WTC11 (cell line): ENCODE measurements around the gene RRP1B. TPM values are rescaled to one million over a fixed set of nuclear protein-coding genes. Genes with fewer than 3 reads are reported as not detected.

Experiments used
- ATAC-seq: fragments of 200-7000 bp; cut with Tn5 transposase; 2 replicates; pipeline ENCODE4 v1.10.0; 2021; ENCODE audit warnings: mild to moderate bottlenecking, moderate library complexity
- CTCF ChIA-PET: fragments of 300-600 bp; sonication (Branson Sonifier 250); formaldehyde crosslinking; loops from one replicate; lab custom pipeline; 2021; ENCODE audit warnings: antibody characterized with exemption; lab: Charles Lee
- POLR2A ChIA-PET: fragments of 350-600 bp; sonication (Branson Sonifier 250); formaldehyde crosslinking; loops from one replicate; lab custom pipeline; 2021; ENCODE audit warnings: antibody characterized with exemption; lab: Charles Lee
- DNase-seq: peaks from one replicate; pipeline ENCODE4 v3.0.0; 2021; ENCODE audit warnings: low spot score
- H3K27ac Mint-ChIP-seq: 2 replicates; pipeline ENCODE4 v1.8.0; 2021; ENCODE audit warnings: mixed read lengths
- H3K27me3 Mint-ChIP-seq: 2 replicates; pipeline ENCODE4 v1.8.0; 2021; ENCODE audit warnings: low read depth, mild to moderate bottlenecking, moderate library complexity, mixed read lengths
- H3K36me3 Mint-ChIP-seq: 2 replicates; pipeline ENCODE4 v1.8.0; 2021; ENCODE audit warnings: mixed read lengths
- H3K4me1 Mint-ChIP-seq: 2 replicates; pipeline ENCODE4 v1.8.0; 2022; ENCODE audit warnings: mixed read lengths
- H3K4me3 Mint-ChIP-seq: 2 replicates; pipeline ENCODE4 v1.8.0; 2021; ENCODE audit warnings: mild to moderate bottlenecking, moderate library complexity, mixed read lengths
- H3K9me3 Mint-ChIP-seq: 2 replicates; pipeline ENCODE4 v1.8.0; 2021; ENCODE audit warnings: mixed read lengths
- CREB1 ChIP-seq: sonication (generic); formaldehyde crosslinking; IDR thresholded peaks from 2 replicates; pipeline ENCODE4 v1.8.0; 2023; ENCODE audit warnings: mild to moderate bottlenecking, missing genetic modification reagents
- ELF4 ChIP-seq: sonication (generic); formaldehyde crosslinking; IDR thresholded peaks from 2 replicates; pipeline ENCODE4 v1.8.1; 2022; ENCODE audit warnings: low read depth, mild to moderate bottlenecking, moderate library complexity, missing genetic modification reagents
- EMX1 ChIP-seq: fragments of 250-450 bp; sonication (Bioruptor Pico); IDR thresholded peaks from 2 replicates; pipeline ENCODE4 v1.8.0; 2021; ENCODE audit warnings: mild to moderate bottlenecking
- FOXJ3 ChIP-seq: sonication (generic); formaldehyde crosslinking; IDR thresholded peaks from 2 replicates; pipeline ENCODE4 v1.9.0; 2021; ENCODE audit warnings: missing genetic modification reagents, mild to moderate bottlenecking, borderline replicate concordance
- GABPB1 ChIP-seq: sonication (generic); formaldehyde crosslinking; IDR thresholded peaks from 2 replicates; pipeline ENCODE4 v1.8.1; 2023; ENCODE audit warnings: mild to moderate bottlenecking, missing genetic modification reagents
- GTF2I ChIP-seq: fragments of 250-450 bp; sonication (Bioruptor Pico); conservative IDR thresholded peaks from 2 replicates; pipeline ENCODE4 v1.4.0; 2021; ENCODE audit warnings: mild to moderate bottlenecking
- MYBL2 ChIP-seq: sonication (generic); formaldehyde crosslinking; IDR thresholded peaks from 2 replicates; pipeline ENCODE4 v1.8.1; 2023; ENCODE audit warnings: mild to moderate bottlenecking, moderate library complexity, missing genetic modification reagents
- NFYB ChIP-seq: sonication (generic); formaldehyde crosslinking; conservative IDR thresholded peaks from 2 replicates; pipeline ENCODE4 v1.8.0; 2022; ENCODE audit warnings: low read depth, missing genetic modification reagents
- NR2C2 ChIP-seq: sonication (generic); formaldehyde crosslinking; IDR thresholded peaks from 2 replicates; pipeline ENCODE4 v1.8.0; 2022; ENCODE audit warnings: mild to moderate bottlenecking, missing genetic modification reagents
- PRRX2 ChIP-seq: fragments of 250-450 bp; sonication (Bioruptor Pico); IDR thresholded peaks from 2 replicates; pipeline ENCODE4 v1.8.0; 2021; ENCODE audit warnings: mild to moderate bottlenecking
- RORB ChIP-seq: fragments of 250-450 bp; sonication (Bioruptor Pico); IDR thresholded peaks from 2 replicates; pipeline ENCODE4 v1.9.0; 2021; ENCODE audit warnings: mild to moderate bottlenecking
- TEAD1 ChIP-seq: sonication (generic); formaldehyde crosslinking; IDR thresholded peaks from 2 replicates; pipeline ENCODE4 v1.8.0; 2022; ENCODE audit warnings: mild to moderate bottlenecking, missing genetic modification reagents
- ZBTB21 ChIP-seq: sonication (generic); formaldehyde crosslinking; IDR thresholded peaks from 2 replicates; pipeline ENCODE4 v1.8.1; 2023; ENCODE audit warnings: mild to moderate bottlenecking, missing genetic modification reagents, borderline replicate concordance
- ZNF263 ChIP-seq: sonication (generic); formaldehyde crosslinking; IDR thresholded peaks from 2 replicates; pipeline ENCODE4 v1.8.1; 2022; ENCODE audit warnings: low read depth, mild to moderate bottlenecking, moderate library complexity, missing genetic modification reagents
- ZNF671 ChIP-seq: fragments of 250-450 bp; sonication (Bioruptor Pico); IDR thresholded peaks from 2 replicates; pipeline ENCODE4 v1.8.0; 2021; ENCODE audit warnings: mild to moderate bottlenecking
- total RNA-seq: library from RNA; stranded (reverse); gene quantifications from 3 replicates; pipeline ENCODE4 v1.2.3, GENCODE V29; 2021
- TF ChIP-seq, protein P1 (sequence below): sonication (generic); formaldehyde crosslinking; IDR thresholded peaks from 2 replicates; pipeline ENCODE4 v1.8.1; 2022; ENCODE audit warnings: mild to moderate bottlenecking, missing genetic modification reagents, moderate library complexity, borderline replicate concordance
- TF ChIP-seq, protein P2 (sequence below): sonication (generic); formaldehyde crosslinking; IDR thresholded peaks from 2 replicates; pipeline ENCODE4 v1.8.1; 2023; ENCODE audit warnings: mild to moderate bottlenecking, missing genetic modification reagents, moderate library complexity
- TF ChIP-seq, protein P3 (sequence below): sonication (generic); formaldehyde crosslinking; IDR thresholded peaks from 2 replicates; pipeline ENCODE4 v1.8.1; 2023; ENCODE audit warnings: mild to moderate bottlenecking, missing genetic modification reagents, moderate library complexity
- TF ChIP-seq, protein P4 (sequence below): sonication (generic); formaldehyde crosslinking; IDR thresholded peaks from 2 replicates; pipeline ENCODE4 v1.8.1; 2022; ENCODE audit warnings: low read depth, missing genetic modification reagents, borderline replicate concordance

Gene RRP1B
- total RNA-seq, 1 experiment from 2014 or later = 74.9 TPM

DNA sequence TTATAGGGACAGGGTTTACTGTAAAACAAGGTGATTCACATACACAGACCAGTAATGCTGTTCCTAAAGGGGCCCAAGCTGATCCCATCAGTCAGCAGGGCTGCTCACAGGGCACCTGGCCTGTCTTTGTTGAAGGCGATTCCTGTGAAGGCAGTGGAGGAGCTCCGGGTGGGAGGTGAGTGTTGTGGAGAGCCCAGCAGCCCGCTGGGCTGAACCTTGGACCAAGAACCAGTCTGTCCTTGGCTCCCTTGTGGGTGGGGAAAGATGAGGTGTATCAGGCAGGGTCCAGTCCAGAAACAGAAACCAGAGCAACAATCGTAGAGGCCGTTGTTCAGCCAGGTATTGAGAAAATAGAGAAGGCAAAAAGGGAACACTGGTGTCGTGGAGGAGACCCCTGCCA is 72.1 kb downstream of the RRP1B start (continued):
- TF ChIP-seq, protein P1, sequence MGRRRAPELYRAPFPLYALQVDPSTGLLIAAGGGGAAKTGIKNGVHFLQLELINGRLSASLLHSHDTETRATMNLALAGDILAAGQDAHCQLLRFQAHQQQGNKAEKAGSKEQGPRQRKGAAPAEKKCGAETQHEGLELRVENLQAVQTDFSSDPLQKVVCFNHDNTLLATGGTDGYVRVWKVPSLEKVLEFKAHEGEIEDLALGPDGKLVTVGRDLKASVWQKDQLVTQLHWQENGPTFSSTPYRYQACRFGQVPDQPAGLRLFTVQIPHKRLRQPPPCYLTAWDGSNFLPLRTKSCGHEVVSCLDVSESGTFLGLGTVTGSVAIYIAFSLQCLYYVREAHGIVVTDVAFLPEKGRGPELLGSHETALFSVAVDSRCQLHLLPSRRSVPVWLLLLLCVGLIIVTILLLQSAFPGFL = no peak
- TF ChIP-seq CREB1 (CRISPR knock-in tag) (no peak), NFYB (CRISPR knock-in tag) (no peak), TEAD1 (CRISPR knock-in tag) (no peak)

DNA sequence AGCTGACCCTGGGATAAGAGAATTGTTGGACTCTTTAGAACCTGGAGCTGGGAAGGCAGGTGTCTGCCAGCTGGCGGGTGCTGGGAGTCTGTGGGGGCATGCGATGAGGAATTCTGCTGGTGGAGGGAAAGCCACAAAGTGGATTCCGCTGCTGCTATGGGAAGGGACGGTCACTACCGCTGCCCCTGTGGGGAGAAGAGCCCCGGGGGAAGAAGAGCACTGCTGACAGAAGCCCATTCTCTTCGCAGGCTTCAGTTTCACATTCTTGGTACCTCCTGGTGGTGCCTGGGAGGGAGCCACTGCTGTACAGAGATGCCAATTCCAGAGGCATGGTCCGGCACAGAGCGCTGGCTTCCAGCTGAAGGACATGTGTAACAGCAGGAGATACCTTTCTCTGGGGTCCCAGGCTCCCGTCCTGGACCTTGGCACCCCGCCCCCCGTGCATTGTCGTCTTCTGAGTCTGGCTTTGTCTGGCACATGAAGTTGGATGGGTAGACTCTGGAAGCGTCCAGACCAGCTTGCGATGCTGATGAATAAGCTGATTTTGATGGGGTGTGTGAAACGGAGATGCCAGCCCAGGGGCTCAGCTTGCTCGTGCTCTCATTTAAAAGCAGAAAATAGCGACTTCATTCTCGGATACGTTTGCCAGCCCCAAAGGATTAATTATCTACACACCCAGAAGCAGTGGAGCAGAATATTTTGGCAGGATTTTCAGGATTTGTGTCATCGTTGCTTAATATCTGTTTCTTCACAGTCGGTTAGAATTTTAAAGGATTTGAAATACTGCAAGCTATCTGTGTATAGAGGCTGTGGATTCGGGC is 72.7 kb downstream of the RRP1B start:
- ChIA-PET POLR2A (no interaction called here), CTCF (interaction anchor here (0.8 kb wide), 1 partner anchor 85 kb away, joined by 3 read pairs; no protein-coding TSS in a partner anchor)
- peak overlapping the region; percentile 88; the same call in 1 of the 2 replicates for H3K27ac Mint-ChIP-seq
- H3K36me3 Mint-ChIP-seq = 0 out of 2 replicates have a peak, but pooled peaks cover 2% of the 10 kb centered on the region
- ATAC-seq (no peak), DNase-seq (no peak)
- H3K27me3 Mint-ChIP-seq = no peaks in the 10 kb centered on the region
- no peak overlapping the region for H3K4me3 Mint-ChIP-seq
- H3K4me1 Mint-ChIP-seq = peaks cover 19% of the 10 kb centered on the region
- H3K9me3 Mint-ChIP-seq = no peaks in the 10 kb centered on the region
- no peak for TF ChIP-seq RORB (CRISPR knock-in tag)
- TF ChIP-seq ZNF671 (CRISPR knock-in tag) = no peak
- no peak for TF ChIP-seq ZNF263
- TF ChIP-seq GABPB1 (CRISPR knock-in tag) = no peak
- TF ChIP-seq FOXJ3 (CRISPR knock-in tag) = no peak
- TF ChIP-seq, all 79 proteins: peak for 0

DNA sequence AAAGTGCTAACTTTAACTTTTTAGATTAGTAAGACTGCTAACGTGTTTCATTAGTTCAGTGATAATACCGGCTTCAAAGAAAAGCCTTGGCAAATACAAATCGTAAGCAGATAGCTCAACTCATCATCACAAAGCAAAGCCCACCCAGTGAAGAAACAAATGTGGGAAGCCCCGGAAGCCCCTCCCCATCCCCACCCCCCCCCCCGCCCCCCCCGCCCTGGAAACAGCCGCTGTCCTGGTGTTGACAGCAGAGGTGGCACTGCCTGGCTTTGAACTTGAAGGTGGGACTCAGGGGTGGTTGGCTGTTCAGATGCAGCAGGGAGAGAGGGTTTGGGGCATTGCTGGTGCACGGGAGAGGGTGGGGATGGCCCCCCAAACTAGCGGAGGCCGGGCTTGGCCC is 73.7 kb downstream of the RRP1B start:
- no peak overlapping the region for H3K4me3 Mint-ChIP-seq
- DNase-seq = no peak
- H3K4me1 Mint-ChIP-seq = peaks cover 14% of the 10 kb centered on the region
- TF ChIP-seq MYBL2 (CRISPR knock-in tag) = no peak
- TF ChIP-seq, protein P2, sequence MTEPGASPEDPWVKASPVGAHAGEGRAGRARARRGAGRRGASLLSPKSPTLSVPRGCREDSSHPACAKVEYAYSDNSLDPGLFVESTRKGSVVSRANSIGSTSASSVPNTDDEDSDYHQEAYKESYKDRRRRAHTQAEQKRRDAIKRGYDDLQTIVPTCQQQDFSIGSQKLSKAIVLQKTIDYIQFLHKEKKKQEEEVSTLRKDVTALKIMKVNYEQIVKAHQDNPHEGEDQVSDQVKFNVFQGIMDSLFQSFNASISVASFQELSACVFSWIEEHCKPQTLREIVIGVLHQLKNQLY (CRISPR knock-in tag) = no peak
- TF ChIP-seq, protein P3, sequence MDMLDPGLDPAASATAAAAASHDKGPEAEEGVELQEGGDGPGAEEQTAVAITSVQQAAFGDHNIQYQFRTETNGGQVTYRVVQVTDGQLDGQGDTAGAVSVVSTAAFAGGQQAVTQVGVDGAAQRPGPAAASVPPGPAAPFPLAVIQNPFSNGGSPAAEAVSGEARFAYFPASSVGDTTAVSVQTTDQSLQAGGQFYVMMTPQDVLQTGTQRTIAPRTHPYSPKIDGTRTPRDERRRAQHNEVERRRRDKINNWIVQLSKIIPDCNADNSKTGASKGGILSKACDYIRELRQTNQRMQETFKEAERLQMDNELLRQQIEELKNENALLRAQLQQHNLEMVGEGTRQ = no peak
- TF ChIP-seq, protein P4, sequence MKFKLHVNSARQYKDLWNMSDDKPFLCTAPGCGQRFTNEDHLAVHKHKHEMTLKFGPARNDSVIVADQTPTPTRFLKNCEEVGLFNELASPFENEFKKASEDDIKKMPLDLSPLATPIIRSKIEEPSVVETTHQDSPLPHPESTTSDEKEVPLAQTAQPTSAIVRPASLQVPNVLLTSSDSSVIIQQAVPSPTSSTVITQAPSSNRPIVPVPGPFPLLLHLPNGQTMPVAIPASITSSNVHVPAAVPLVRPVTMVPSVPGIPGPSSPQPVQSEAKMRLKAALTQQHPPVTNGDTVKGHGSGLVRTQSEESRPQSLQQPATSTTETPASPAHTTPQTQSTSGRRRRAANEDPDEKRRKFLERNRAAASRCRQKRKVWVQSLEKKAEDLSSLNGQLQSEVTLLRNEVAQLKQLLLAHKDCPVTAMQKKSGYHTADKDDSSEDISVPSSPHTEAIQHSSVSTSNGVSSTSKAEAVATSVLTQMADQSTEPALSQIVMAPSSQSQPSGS (CRISPR knock-in tag) = no peak
- TF ChIP-seq EMX1 (CRISPR knock-in tag) = no peak
- no peak for TF ChIP-seq NR2C2 (CRISPR knock-in tag)
- TF ChIP-seq ELF4 (CRISPR knock-in tag) = no peak
- no peak for TF ChIP-seq ZBTB21 (CRISPR knock-in tag)
- no peak for TF ChIP-seq FOXJ3 (CRISPR knock-in tag)
- no peak for TF ChIP-seq GTF2I (CRISPR knock-in tag)
- no peak for TF ChIP-seq PRRX2 (CRISPR knock-in tag)
- POLR2A ChIA-PET = no interaction called here
- ATAC-seq = no peak
- H3K27me3 Mint-ChIP-seq = no peaks in the 10 kb centered on the region
- no peak overlapping the region for H3K27ac Mint-ChIP-seq
- H3K36me3 Mint-ChIP-seq = 0 out of 2 replicates have a peak, but pooled peaks cover 2% of the 10 kb centered on the region
- no peaks in the 10 kb centered on the region for H3K9me3 Mint-ChIP-seq
- CTCF ChIA-PET = no interaction called here
